ENCODE measurements around the gene LTB. TPM values are rescaled to one million over a fixed set of nuclear protein-coding genes. Genes with fewer than 3 reads are reported as not detected.
A peak's percentile ranks its signal among the peaks of the same experiment; 100 is the strongest.

Gene LTB
- polyA plus RNA-seq, 3 donors: 12.6 to 25.5 (median 21.6) TPM

GRCh38 chr6:31588871-31589650, 6.8 kb upstream of the LTB start:
- Histone ChIP-seq H3K4me1 (ENCODE audit: control insufficient read depth in 1 of 2, insufficient read depth in 2 of 2, low read length in 2 of 2) (peaks cover 52 to 69% of the 10 kb centered on the region in 2 donors), H3K27me3 (ENCODE audit: control insufficient read depth in 2 of 2, insufficient read depth in 2 of 2, low read length in 2 of 2) (no peaks in the 10 kb centered on the region), H3K9me3 (replicated peaks in 1 of 2; ENCODE audit: control insufficient read depth in 1 of 2, insufficient read depth in 1 of 2, low read length in 2 of 2) (no peaks in the 10 kb centered on the region), H3K27ac (ENCODE audit: low read depth in 1 of 2, low read length in 2 of 2) (peak overlapping the region in 1 of 2 donors; percentile 85), H3K36me3 (replicated peaks in 1 of 2; ENCODE audit: control insufficient read depth in 1 of 2, insufficient read depth in 2 of 2, low read length in 2 of 2) (peaks cover 12 to 23% of the 10 kb centered on the region in 2 donors), H3K4me3 (replicated peaks in 1 of 3; ENCODE audit: low read depth in 2 of 3, low read length in 3 of 3) (peak overlapping the region in 2 of 3 experiments; percentile 61 to 98), H3K9ac (ENCODE audit: insufficient read depth, low read length, poor library complexity, severe bottlenecking) (peak overlapping the region; percentile 73), H4K20me1 (ENCODE audit: insufficient read depth, low read length) (peaks cover 34% of the 10 kb centered on the region), H3K4me2 (replicated peaks; ENCODE audit: extremely low read depth, low read length, poor library complexity, severe bottlenecking) (peak overlapping the region; percentile 99), H2AFZ (ENCODE audit: insufficient read depth, low read depth, low read length, poor library complexity, severe bottlenecking) (no peak overlapping the region), H3K79me2 (ENCODE audit: insufficient read depth, low read length) (peaks cover 43% of the 10 kb centered on the region)
- 30% methylated on average over 3 of the region's 9 CpGs for WGBS (ENCODE audit: insufficient coverage)
- DNase-seq: no peak
- intact Hi-C loops (cut with micrococcal nuclease): no loop called here
- peak overlapping the region; percentile 71 to 77 for H3K4me3 Mint-ChIP-seq
- H3K27me3 Mint-ChIP-seq (ENCODE audit: low read depth in 3 of 3): peaks cover 0 to 6% (median 3%) of the 10 kb centered on the region in 3 donors
- no peak for TF ChIP-seq CTCF (IDR thresholded peaks at IDR 0.05)
- peak overlapping the region; percentile 62 to 97 (median 79) for H3K27ac Mint-ChIP-seq
- H3K9me3 Mint-ChIP-seq: peaks cover 0 to 4% (median 0%) of the 10 kb centered on the region in 7 donors
- peaks cover 32% of the 10 kb centered on the region in 2 donors for H3K36me3 Mint-ChIP-seq
- peaks cover 73% of the 10 kb centered on the region for H3K4me1 Mint-ChIP-seq

- peaks cover 34% of the 10 kb centered on the region for H4K20me1 ChIP-seq (ENCODE audit: insufficient read depth, low read length)
- H3K9ac ChIP-seq (ENCODE audit: insufficient read depth, low read length, poor library complexity, severe bottlenecking): peak overlapping the region; percentile 73
- Mint-ChIP-seq H3K27ac (peak overlapping the region; percentile 72 to 97 (median 91)), H3K9me3 (peaks cover 0 to 4% (median 0%) of the 10 kb centered on the region in 7 donors), H3K27me3 (ENCODE audit: low read depth in 3 of 3) (peaks cover 0 to 6% (median 3%) of the 10 kb centered on the region in 3 donors), H3K4me1 (peaks cover 80% of the 10 kb centered on the region), H3K36me3 (peaks cover 32 to 33% of the 10 kb centered on the region in 2 donors), H3K4me3 (peak overlapping the region; percentile 97 to 98)
- H3K9me3 ChIP-seq (replicated peaks in 1 of 2; ENCODE audit: control insufficient read depth in 1 of 2, insufficient read depth in 1 of 2, low read length in 2 of 2): no peaks in the 10 kb centered on the region
- H3K4me2 ChIP-seq (replicated peaks; ENCODE audit: extremely low read depth, low read length, poor library complexity, severe bottlenecking): peak overlapping the region; percentile 99
- DNase-seq: peak in 1 of 3 donors; percentile 8
- H3K4me3 ChIP-seq (replicated peaks in 1 of 3; ENCODE audit: low read depth in 2 of 3, low read length in 3 of 3): peak overlapping the region; percentile 61 to 98 (median 92)
- TF ChIP-seq CTCF (IDR thresholded peaks at IDR 0.05): no peak
- H3K79me2 ChIP-seq (ENCODE audit: insufficient read depth, low read length): peaks cover 52% of the 10 kb centered on the region
- intact Hi-C loops (cut with micrococcal nuclease): loop anchor here in 1 of 2 donors (2.0 kb wide), 1 partner anchor 29 kb away; no protein-coding TSS in a partner anchor
- H3K27me3 ChIP-seq (ENCODE audit: control insufficient read depth in 2 of 2, insufficient read depth in 2 of 2, low read length in 2 of 2): no peaks in the 10 kb centered on the region
- WGBS (ENCODE audit: insufficient coverage): 22% methylated on average over 11 of the region's 12 CpGs
- peaks cover 12 to 23% of the 10 kb centered on the region in 2 donors for H3K36me3 ChIP-seq (replicated peaks in 1 of 2; ENCODE audit: control insufficient read depth in 1 of 2, insufficient read depth in 2 of 2, low read length in 2 of 2)
- H2AFZ ChIP-seq (ENCODE audit: insufficient read depth, low read depth, low read length, poor library complexity, severe bottlenecking): peak overlapping the region; percentile 31
- H3K4me1 ChIP-seq (ENCODE audit: control insufficient read depth in 1 of 2, insufficient read depth in 2 of 2, low read length in 2 of 2): peaks cover 61 to 77% of the 10 kb centered on the region in 2 donors
- H3K27ac ChIP-seq (ENCODE audit: low read depth in 1 of 2, low read length in 2 of 2): peak overlapping the region; percentile 80 to 85
Measured at GRCh38 chr6:31587791-31588777, 5.9 kb upstream of the LTB start.

All from CD14-positive monocyte (primary cell).